Spinal cord (tissue), 10 donors: ENCODE measurements around the gene GPR84. TPM values are rescaled to one million over a fixed set of nuclear protein-coding genes. Genes with fewer than 3 reads are reported as not detected.

ENCODE experiments used
- DNase-seq, 6 donors: peaks; one replicate each; pipeline versions ENCODE4 v3.0.0 to v3.0.0-alpha.2; 2013 to 2015; ENCODE audit warnings: low spot score in 6 of 6, low read depth in 4 of 6
- H3K27ac ChIP-seq: one replicate; pipeline ENCODE4 v1.5.1; 2013; ENCODE audit warnings: low read depth, low read length, control low read depth
- H3K27me3 ChIP-seq: one replicate; pipeline ENCODE4 v1.6.1; 2013; ENCODE audit warnings: low read length; ENCODE audit not compliant: control insufficient read depth, insufficient read depth
- H3K36me3 ChIP-seq: one replicate; pipeline ENCODE4 v1.6.1; 2013; ENCODE audit warnings: low read length; ENCODE audit not compliant: control insufficient read depth, insufficient read depth
- H3K4me1 ChIP-seq: one replicate; pipeline ENCODE4 v1.6.1; 2013; ENCODE audit warnings: low read length; ENCODE audit not compliant: control insufficient read depth, insufficient read depth
- H3K4me3 ChIP-seq: one replicate; pipeline ENCODE4 v1.5.1; 2013; ENCODE audit warnings: low read depth, low read length, control low read depth
- H3K9me3 ChIP-seq: one replicate; pipeline ENCODE4 v1.6.1; 2013; ENCODE audit warnings: low read length; ENCODE audit not compliant: control insufficient read depth, insufficient read depth
- WGBS: methylation state at CpG from one replicate; pipeline ENCODE4 v1.1.5; 2013; ENCODE audit warnings: missing lambda C conversion rate; ENCODE audit not compliant: insufficient coverage; 5-methylcytosine and 5-hydroxymethylcytosine counted together
- polyA plus RNA-seq, 2 donors: library from polyadenylated mRNA; unstranded; fragments of 120-200 nt; gene quantifications; one replicate each; pipeline ENCODE4 v1.2.1, GENCODE V29; 2013; ENCODE audit not compliant: insufficient read length in 2 of 2
- total RNA-seq, 2 donors: library from RNA; depleted of rRNA in 1 of 2; stranded (reverse); fragments of 120-200 nt in 1 of 2; fragments of >200 nt in 1 of 2; gene quantifications; one replicate each; pipeline versions ENCODE4 v1.2.3 to v1.2.4, GENCODE V29; 2013 to 2014
- donor health status: healthy.

GPR84 gene
- total and polyA plus RNA-seq, 4 donors, result 0.33 to 0.99 (median 0.60) TPM

- DNase-seq, result peak in 1 of 6 donors; percentile 60
- Histone ChIP-seq H3K4me3 (no peak overlapping the region), H3K27me3 (no peaks in the 10 kb centered on the region), H3K9me3 (no peaks in the 10 kb centered on the region), H3K4me1 (peaks cover 63% of the 10 kb centered on the region), H3K27ac (peak overlapping the region; percentile 96), H3K36me3 (peaks cover 23% of the 10 kb centered on the region)
- WGBS, result 0% methylated on average over 1 of the region's 4 CpGs
Observed at GRCh38 chr12:54351341-54351740, 12.9 kb downstream of the GPR84 start.

DNA sequence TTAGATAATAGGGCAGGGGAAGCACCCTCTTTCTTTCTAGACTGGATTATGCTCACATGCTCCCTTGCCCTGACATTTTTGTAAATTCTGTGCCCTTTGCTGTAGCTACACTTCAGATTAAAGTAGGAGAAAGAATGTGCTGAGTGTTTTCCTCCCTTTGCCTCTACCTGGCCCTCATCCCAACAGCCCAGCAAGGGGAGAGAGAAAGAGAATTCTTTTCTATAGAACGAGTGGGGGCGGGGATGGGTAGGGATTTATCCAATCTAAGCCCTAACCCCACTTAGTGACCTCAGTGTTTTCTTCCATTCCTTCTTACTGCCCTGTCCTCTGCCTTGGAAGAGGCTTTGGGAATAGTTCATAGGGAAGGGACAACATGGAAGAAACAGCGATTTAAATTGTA lies 13.5 kb downstream of the GPR84 start:
- Histone ChIP-seq H3K4me1 (peaks cover 58% of the 10 kb centered on the region), H3K9me3 (no peaks in the 10 kb centered on the region), H3K27ac (peak overlapping the region; percentile 96), H3K4me3 (no peak overlapping the region), H3K27me3 (no peaks in the 10 kb centered on the region), H3K36me3 (peaks cover 29% of the 10 kb centered on the region)
- DNase-seq, result peak in 2 of 6 donors; percentile 50 to 62
- WGBS, result no CpG with 5 or more reads among the region's 3 CpGs

GRCh38 chr12:54349679-54350078 lies 14.6 kb downstream of the GPR84 start:
- Histone ChIP-seq H3K4me3 (no peak overlapping the region), H3K4me1 (peaks cover 48% of the 10 kb centered on the region), H3K27me3 (no peaks in the 10 kb centered on the region), H3K9me3 (no peaks in the 10 kb centered on the region), H3K36me3 (peaks cover 37% of the 10 kb centered on the region), H3K27ac (peak overlapping the region; percentile 96)
- DNase-seq, result peak in 1 of 6 donors; percentile 71

DNA sequence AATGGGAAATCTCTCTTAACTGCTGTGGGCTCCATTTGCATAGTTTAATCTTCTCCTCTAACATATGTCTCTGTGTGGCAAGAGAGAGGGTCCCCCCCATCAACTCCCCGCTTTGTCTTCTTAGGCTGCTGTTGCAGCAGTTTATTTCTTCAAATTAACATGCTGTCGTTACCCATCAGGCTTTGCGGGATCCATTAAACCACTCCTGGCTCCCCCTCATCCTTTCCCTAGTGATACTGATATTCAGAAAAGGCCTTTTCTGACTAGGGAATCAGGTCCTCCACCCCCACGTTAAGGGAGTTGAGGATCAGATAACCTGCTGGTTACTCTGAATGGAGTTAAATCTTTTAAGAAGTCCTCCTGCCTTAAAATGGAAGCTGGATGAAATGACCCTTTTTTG lies 15.2 kb downstream of the GPR84 start:
- Histone ChIP-seq H3K4me1 (peaks cover 41% of the 10 kb centered on the region), H3K4me3 (no peak overlapping the region), H3K27ac (peak overlapping the region; percentile 96), H3K9me3 (no peaks in the 10 kb centered on the region), H3K27me3 (no peaks in the 10 kb centered on the region), H3K36me3 (peaks cover 41% of the 10 kb centered on the region)
- DNase-seq, result peak in 1 of 6 donors; percentile 91
- no CpG with 5 or more reads among the region's 4 CpGs for WGBS

GRCh38 chr12:54341378-54342300 lies 22.6 kb downstream of the GPR84 start:
- Histone ChIP-seq H3K4me3 (no peak overlapping the region), H3K27me3 (no peaks in the 10 kb centered on the region), H3K9me3 (no peaks in the 10 kb centered on the region), H3K36me3 (peaks cover 34% of the 10 kb centered on the region), H3K27ac (peak overlapping the region; percentile 75), H3K4me1 (peaks cover 29% of the 10 kb centered on the region)
- WGBS, result 17% methylated on average over 4 of the region's 9 CpGs
- peak in 2 of 6 donors; percentile 72 to 88 for DNase-seq

GRCh38 chr12:54340846-54341245 lies 23.4 kb downstream of the GPR84 start:
- Histone ChIP-seq H3K27ac (peak overlapping the region; percentile 75), H3K36me3 (peaks cover 26% of the 10 kb centered on the region), H3K27me3 (no peaks in the 10 kb centered on the region), H3K4me1 (peaks cover 35% of the 10 kb centered on the region), H3K9me3 (no peaks in the 10 kb centered on the region), H3K4me3 (no peak overlapping the region)
- WGBS, result 89% methylated on average over 4 of the region's 7 CpGs
- DNase-seq, result no peak

- Histone ChIP-seq H3K36me3 (peaks cover 11% of the 10 kb centered on the region), H3K9me3 (no peaks in the 10 kb centered on the region), H3K4me3 (no peak overlapping the region), H3K4me1 (peaks cover 35% of the 10 kb centered on the region), H3K27ac (peak overlapping the region; percentile 83), H3K27me3 (no peaks in the 10 kb centered on the region)
- no CpG with 5 or more reads among the region's 4 CpGs for WGBS
- DNase-seq, result peak in 1 of 6 donors; percentile 46
Observed at GRCh38 chr12:54338698-54339296, 25.5 kb downstream of the GPR84 start.

GRCh38 chr12:54337854-54338650 lies 26.2 kb downstream of the GPR84 start:
- Histone ChIP-seq H3K4me3 (no peak overlapping the region), H3K27ac (peak overlapping the region; percentile 83), H3K9me3 (no peaks in the 10 kb centered on the region), H3K36me3 (peaks cover 8% of the 10 kb centered on the region), H3K4me1 (peaks cover 35% of the 10 kb centered on the region), H3K27me3 (no peaks in the 10 kb centered on the region)
- WGBS, result 13% methylated on average over 1 of the region's 3 CpGs
- DNase-seq, result peak in 2 of 6 donors; percentile 21 to 81

DNA sequence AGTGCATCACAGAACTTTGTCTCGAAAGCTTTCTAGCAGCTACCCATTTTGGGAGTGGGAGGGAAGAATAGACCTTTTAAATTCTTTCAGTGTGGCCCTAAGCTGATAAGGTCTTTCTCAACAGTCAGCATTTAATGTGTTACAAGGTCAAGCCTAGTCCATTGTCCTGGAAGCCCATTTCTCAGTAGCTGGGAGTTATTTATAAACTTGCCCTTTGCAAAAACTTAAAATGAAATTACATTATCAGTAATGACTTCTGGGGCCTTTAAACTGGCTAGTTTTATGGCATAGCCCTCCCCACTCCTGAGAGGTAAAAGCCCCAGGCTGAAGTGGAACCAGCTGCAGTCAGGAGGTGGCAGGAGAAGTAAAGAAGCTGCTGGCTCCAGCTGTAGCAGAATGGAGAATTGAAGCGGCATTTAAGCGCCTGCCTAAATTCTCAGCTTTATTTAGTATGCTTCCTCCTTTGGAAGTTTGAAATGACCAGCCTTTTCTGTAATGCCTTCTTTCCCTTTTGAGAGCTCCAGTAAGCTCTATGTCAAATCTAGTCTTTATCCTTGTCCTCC lies 26.9 kb downstream of the GPR84 start:
- WGBS, result 19% methylated on average over 3 of the region's 3 CpGs
- peak overlapping the region; percentile 83 for H3K27ac ChIP-seq
- no peaks in the 10 kb centered on the region for H3K27me3 ChIP-seq
- H3K9me3 ChIP-seq, result no peaks in the 10 kb centered on the region
- peak in 1 of 6 donors; percentile 71 for DNase-seq
- no peak overlapping the region for H3K4me3 ChIP-seq
- H3K36me3 ChIP-seq, result peaks cover 2% of the 10 kb centered on the region
- H3K4me1 ChIP-seq, result peaks cover 35% of the 10 kb centered on the region
